Thyroid gland (tissue), 4 donors: ENCODE data around the gene OR4D2.

Source experiments
- POLR2A ChIP-seq, 2 donors: fragments of 450-650 bp; IDR thresholded peaks; one replicate each; pipeline ENCODE4 v1.6.1; 2017; ENCODE audit warnings: antibody characterized with exemption in 2 of 2, mild to moderate bottlenecking in 2 of 2, moderate library complexity in 1 of 2
- TF ChIP-seq, protein P1 (sequence below), 6 experiments: fragments of 200-600 bp in 3 of 6; fragments of 450-650 bp in 3 of 6; sonication (generic) in 3 of 6; IDR thresholded peaks; one replicate each; pipeline ENCODE4 v1.5.1; 2016 to 2019; ENCODE audit warnings: antibody characterized with exemption in 6 of 6, mild to moderate bottlenecking in 2 of 6, inconsistent platforms in 1 of 6, moderate library complexity in 1 of 6

- TF ChIP-seq, protein P1, sequence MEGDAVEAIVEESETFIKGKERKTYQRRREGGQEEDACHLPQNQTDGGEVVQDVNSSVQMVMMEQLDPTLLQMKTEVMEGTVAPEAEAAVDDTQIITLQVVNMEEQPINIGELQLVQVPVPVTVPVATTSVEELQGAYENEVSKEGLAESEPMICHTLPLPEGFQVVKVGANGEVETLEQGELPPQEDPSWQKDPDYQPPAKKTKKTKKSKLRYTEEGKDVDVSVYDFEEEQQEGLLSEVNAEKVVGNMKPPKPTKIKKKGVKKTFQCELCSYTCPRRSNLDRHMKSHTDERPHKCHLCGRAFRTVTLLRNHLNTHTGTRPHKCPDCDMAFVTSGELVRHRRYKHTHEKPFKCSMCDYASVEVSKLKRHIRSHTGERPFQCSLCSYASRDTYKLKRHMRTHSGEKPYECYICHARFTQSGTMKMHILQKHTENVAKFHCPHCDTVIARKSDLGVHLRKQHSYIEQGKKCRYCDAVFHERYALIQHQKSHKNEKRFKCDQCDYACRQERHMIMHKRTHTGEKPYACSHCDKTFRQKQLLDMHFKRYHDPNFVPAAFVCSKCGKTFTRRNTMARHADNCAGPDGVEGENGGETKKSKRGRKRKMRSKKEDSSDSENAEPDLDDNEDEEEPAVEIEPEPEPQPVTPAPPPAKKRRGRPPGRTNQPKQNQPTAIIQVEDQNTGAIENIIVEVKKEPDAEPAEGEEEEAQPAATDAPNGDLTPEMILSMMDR (IDR thresholded peaks at IDR 0.05): no peak
- TF ChIP-seq POLR2A (IDR thresholded peaks at IDR 0.05): no peak
Measured at GRCh38 chr17:58147930-58148434, 18.8 kb upstream of the OR4D2 start, which contains the start of gene OR4D1.
